WTC11 (cell line): Measurements from ENCODE around the gene TBC1D21. TPM values are rescaled to one million over a fixed set of nuclear protein-coding genes. Genes with fewer than 3 reads are reported as not detected.

Experiments used
- ATAC-seq: fragments of 200-7000 bp; cut with Tn5 transposase; 2 replicates; pipeline ENCODE4 v1.10.0; 2021; ENCODE audit warnings: mild to moderate bottlenecking, moderate library complexity
- CTCF ChIA-PET: fragments of 300-600 bp; sonication (Branson Sonifier 250); formaldehyde crosslinking; loops from one replicate; lab custom pipeline; 2021; ENCODE audit warnings: antibody characterized with exemption; lab: Charles Lee
- POLR2A ChIA-PET: fragments of 350-600 bp; sonication (Branson Sonifier 250); formaldehyde crosslinking; loops from one replicate; lab custom pipeline; 2021; ENCODE audit warnings: antibody characterized with exemption; lab: Charles Lee
- DNase-seq: peaks from one replicate; pipeline ENCODE4 v3.0.0; 2021; ENCODE audit warnings: low spot score
- H3K27ac Mint-ChIP-seq: 2 replicates; pipeline ENCODE4 v1.8.0; 2021; ENCODE audit warnings: mixed read lengths
- H3K27me3 Mint-ChIP-seq: 2 replicates; pipeline ENCODE4 v1.8.0; 2021; ENCODE audit warnings: low read depth, mild to moderate bottlenecking, moderate library complexity, mixed read lengths
- H3K36me3 Mint-ChIP-seq: 2 replicates; pipeline ENCODE4 v1.8.0; 2021; ENCODE audit warnings: mixed read lengths
- H3K4me1 Mint-ChIP-seq: 2 replicates; pipeline ENCODE4 v1.8.0; 2022; ENCODE audit warnings: mixed read lengths
- H3K4me3 Mint-ChIP-seq: 2 replicates; pipeline ENCODE4 v1.8.0; 2021; ENCODE audit warnings: mild to moderate bottlenecking, moderate library complexity, mixed read lengths
- H3K9me3 Mint-ChIP-seq: 2 replicates; pipeline ENCODE4 v1.8.0; 2021; ENCODE audit warnings: mixed read lengths
- ATF1 ChIP-seq: sonication (generic); formaldehyde crosslinking; IDR thresholded peaks from 2 replicates; pipeline ENCODE4 v1.8.1; 2023; ENCODE audit warnings: mild to moderate bottlenecking, moderate library complexity, missing genetic modification reagents
- EMX1 ChIP-seq: fragments of 250-450 bp; sonication (Bioruptor Pico); IDR thresholded peaks from 2 replicates; pipeline ENCODE4 v1.8.0; 2021; ENCODE audit warnings: mild to moderate bottlenecking
- ESRRA ChIP-seq: sonication (generic); formaldehyde crosslinking; IDR thresholded peaks from 2 replicates; pipeline ENCODE4 v1.8.1; 2022; ENCODE audit warnings: mild to moderate bottlenecking, missing genetic modification reagents, borderline replicate concordance
- FOXK1 ChIP-seq: sonication (generic); formaldehyde crosslinking; IDR thresholded peaks from 2 replicates; pipeline ENCODE4 v1.8.0; 2022; ENCODE audit warnings: mild to moderate bottlenecking, moderate library complexity, missing genetic modification reagents
- GABPB1 ChIP-seq: sonication (generic); formaldehyde crosslinking; IDR thresholded peaks from 2 replicates; pipeline ENCODE4 v1.8.1; 2023; ENCODE audit warnings: mild to moderate bottlenecking, missing genetic modification reagents
- MXD4 ChIP-seq: fragments of 250-450 bp; sonication (Bioruptor Pico); IDR thresholded peaks from 2 replicates; pipeline ENCODE4 v1.8.0; 2021; ENCODE audit warnings: mild to moderate bottlenecking, moderate library complexity, borderline replicate concordance
- NFE2L1 ChIP-seq: sonication (generic); formaldehyde crosslinking; IDR thresholded peaks from 2 replicates; pipeline ENCODE4 v1.8.1; 2023; ENCODE audit warnings: missing genetic modification reagents
- NR3C1 ChIP-seq: sonication (generic); formaldehyde crosslinking; conservative IDR thresholded peaks from 2 replicates; pipeline ENCODE4 v1.8.1; 2023; ENCODE audit warnings: low read depth, mild to moderate bottlenecking, missing genetic modification reagents
- TEAD4 ChIP-seq: sonication (generic); formaldehyde crosslinking; IDR thresholded peaks from 2 replicates; pipeline ENCODE4 v1.8.0; 2022; ENCODE audit warnings: mild to moderate bottlenecking, missing genetic modification reagents
- ZNF219 ChIP-seq: sonication (generic); formaldehyde crosslinking; IDR thresholded peaks from 2 replicates; pipeline ENCODE4 v1.8.0; 2023; ENCODE audit warnings: missing genetic modification reagents, mild to moderate bottlenecking, borderline replicate concordance
- ZNF317 ChIP-seq: sonication (generic); formaldehyde crosslinking; IDR thresholded peaks from 2 replicates; pipeline ENCODE4 v1.8.1; 2023; ENCODE audit warnings: low read depth, mild to moderate bottlenecking, moderate library complexity, missing genetic modification reagents, borderline replicate concordance
- ZNF423 ChIP-seq: fragments of 250-450 bp; sonication (Bioruptor Pico); IDR thresholded peaks from 2 replicates; pipeline ENCODE4 v2.1.2; 2022; ENCODE audit warnings: mild to moderate bottlenecking, moderate library complexity
- ZNF671 ChIP-seq: fragments of 250-450 bp; sonication (Bioruptor Pico); IDR thresholded peaks from 2 replicates; pipeline ENCODE4 v1.8.0; 2021; ENCODE audit warnings: mild to moderate bottlenecking
- total RNA-seq: library from RNA; stranded (reverse); gene quantifications from 3 replicates; pipeline ENCODE4 v1.2.3, GENCODE V29; 2021
- TF ChIP-seq, protein P1 (sequence below): sonication (generic); formaldehyde crosslinking; IDR thresholded peaks from 2 replicates; pipeline ENCODE4 v1.8.1; 2022; ENCODE audit warnings: missing genetic modification reagents, borderline replicate concordance
- TF ChIP-seq, protein P2 (sequence below): sonication (generic); formaldehyde crosslinking; IDR thresholded peaks from 2 replicates; pipeline ENCODE4 v1.8.1; 2023; ENCODE audit warnings: mild to moderate bottlenecking, missing genetic modification reagents, borderline replicate concordance
- TF ChIP-seq, protein P3 (sequence below): sonication (generic); formaldehyde crosslinking; conservative IDR thresholded peaks from 2 replicates; pipeline ENCODE4 v1.8.1; 2022; ENCODE audit warnings: mild to moderate bottlenecking, missing genetic modification reagents
- TF ChIP-seq, protein P4 (sequence below): sonication (generic); formaldehyde crosslinking; IDR thresholded peaks from 2 replicates; pipeline ENCODE4 v1.8.1; 2023; ENCODE audit warnings: mild to moderate bottlenecking, missing genetic modification reagents, moderate library complexity
- TF ChIP-seq, protein P5 (sequence below): sonication (generic); formaldehyde crosslinking; IDR thresholded peaks from 2 replicates; pipeline ENCODE4 v1.8.0; 2023; ENCODE audit warnings: missing genetic modification reagents, mild to moderate bottlenecking, borderline replicate concordance
- TF ChIP-seq, protein P6 (sequence below): sonication (generic); formaldehyde crosslinking; IDR thresholded peaks from 2 replicates; pipeline ENCODE4 v1.8.1; 2022; ENCODE audit warnings: low read depth, mild to moderate bottlenecking, moderate library complexity, missing genetic modification reagents, borderline replicate concordance
- TF ChIP-seq, protein P7 (sequence below): sonication (generic); formaldehyde crosslinking; IDR thresholded peaks from 2 replicates; pipeline ENCODE4 v1.8.1; 2023; ENCODE audit warnings: mild to moderate bottlenecking, missing genetic modification reagents

The TBC1D21 gene
- total RNA-seq, 1 experiment from 2014 or later, result not detected

DNA sequence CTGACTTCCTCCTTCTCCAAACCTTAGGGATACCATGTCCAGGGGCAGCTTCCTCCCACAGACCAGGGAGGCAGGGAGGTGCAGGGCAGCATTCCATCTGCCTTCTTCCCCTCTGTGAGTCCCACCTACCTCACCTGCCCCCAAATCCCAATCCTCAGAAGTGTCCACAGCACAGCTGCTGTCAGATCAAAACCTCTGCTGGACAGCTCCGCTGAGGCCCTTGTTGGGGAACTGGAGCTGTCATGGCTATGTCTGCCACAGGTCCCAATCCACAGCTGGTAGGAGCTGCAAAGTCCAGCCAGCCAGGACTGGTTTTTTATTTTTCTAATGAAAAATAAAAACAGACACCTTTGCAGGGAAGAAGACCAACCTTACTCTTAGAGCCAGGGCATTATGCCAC lies 40.7 kb upstream of the TBC1D21 start (continued):
- TF ChIP-seq, protein P1, sequence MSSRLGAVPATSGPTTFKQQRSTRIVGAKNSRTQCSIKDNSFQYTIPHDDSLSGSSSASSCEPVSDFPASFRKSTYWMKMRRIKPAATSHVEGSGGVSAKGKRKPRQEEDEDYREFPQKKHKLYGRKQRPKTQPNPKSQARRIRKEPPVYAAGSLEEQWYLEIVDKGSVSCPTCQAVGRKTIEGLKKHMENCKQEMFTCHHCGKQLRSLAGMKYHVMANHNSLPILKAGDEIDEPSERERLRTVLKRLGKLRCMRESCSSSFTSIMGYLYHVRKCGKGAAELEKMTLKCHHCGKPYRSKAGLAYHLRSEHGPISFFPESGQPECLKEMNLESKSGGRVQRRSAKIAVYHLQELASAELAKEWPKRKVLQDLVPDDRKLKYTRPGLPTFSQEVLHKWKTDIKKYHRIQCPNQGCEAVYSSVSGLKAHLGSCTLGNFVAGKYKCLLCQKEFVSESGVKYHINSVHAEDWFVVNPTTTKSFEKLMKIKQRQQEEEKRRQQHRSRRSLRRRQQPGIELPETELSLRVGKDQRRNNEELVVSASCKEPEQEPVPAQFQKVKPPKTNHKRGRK (CRISPR knock-in tag), result no peak
- no peak for TF ChIP-seq ZNF423 (CRISPR knock-in tag)
- no peak for TF ChIP-seq GABPB1 (CRISPR knock-in tag)
- TF ChIP-seq FOXK1 (CRISPR knock-in tag), result no peak
- TF ChIP-seq TEAD4, result no peak
- TF ChIP-seq ESRRA (CRISPR knock-in tag), result no peak
- TF ChIP-seq MXD4 (CRISPR knock-in tag), result no peak
- TF ChIP-seq, protein P2, sequence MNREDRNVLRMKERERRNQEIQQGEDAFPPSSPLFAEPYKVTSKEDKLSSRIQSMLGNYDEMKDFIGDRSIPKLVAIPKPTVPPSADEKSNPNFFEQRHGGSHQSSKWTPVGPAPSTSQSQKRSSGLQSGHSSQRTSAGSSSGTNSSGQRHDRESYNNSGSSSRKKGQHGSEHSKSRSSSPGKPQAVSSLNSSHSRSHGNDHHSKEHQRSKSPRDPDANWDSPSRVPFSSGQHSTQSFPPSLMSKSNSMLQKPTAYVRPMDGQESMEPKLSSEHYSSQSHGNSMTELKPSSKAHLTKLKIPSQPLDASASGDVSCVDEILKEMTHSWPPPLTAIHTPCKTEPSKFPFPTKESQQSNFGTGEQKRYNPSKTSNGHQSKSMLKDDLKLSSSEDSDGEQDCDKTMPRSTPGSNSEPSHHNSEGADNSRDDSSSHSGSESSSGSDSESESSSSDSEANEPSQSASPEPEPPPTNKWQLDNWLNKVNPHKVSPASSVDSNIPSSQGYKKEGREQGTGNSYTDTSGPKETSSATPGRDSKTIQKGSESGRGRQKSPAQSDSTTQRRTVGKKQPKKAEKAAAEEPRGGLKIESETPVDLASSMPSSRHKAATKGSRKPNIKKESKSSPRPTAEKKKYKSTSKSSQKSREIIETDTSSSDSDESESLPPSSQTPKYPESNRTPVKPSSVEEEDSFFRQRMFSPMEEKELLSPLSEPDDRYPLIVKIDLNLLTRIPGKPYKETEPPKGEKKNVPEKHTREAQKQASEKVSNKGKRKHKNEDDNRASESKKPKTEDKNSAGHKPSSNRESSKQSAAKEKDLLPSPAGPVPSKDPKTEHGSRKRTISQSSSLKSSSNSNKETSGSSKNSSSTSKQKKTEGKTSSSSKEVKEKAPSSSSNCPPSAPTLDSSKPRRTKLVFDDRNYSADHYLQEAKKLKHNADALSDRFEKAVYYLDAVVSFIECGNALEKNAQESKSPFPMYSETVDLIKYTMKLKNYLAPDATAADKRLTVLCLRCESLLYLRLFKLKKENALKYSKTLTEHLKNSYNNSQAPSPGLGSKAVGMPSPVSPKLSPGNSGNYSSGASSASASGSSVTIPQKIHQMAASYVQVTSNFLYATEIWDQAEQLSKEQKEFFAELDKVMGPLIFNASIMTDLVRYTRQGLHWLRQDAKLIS (CRISPR knock-in tag), result no peak
- TF ChIP-seq EMX1 (CRISPR knock-in tag), result no peak
- TF ChIP-seq, protein P3, sequence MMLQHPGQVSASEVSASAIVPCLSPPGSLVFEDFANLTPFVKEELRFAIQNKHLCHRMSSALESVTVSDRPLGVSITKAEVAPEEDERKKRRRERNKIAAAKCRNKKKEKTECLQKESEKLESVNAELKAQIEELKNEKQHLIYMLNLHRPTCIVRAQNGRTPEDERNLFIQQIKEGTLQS (CRISPR knock-in tag), result no peak
- TF ChIP-seq ATF1 (CRISPR knock-in tag), result no peak

DNA sequence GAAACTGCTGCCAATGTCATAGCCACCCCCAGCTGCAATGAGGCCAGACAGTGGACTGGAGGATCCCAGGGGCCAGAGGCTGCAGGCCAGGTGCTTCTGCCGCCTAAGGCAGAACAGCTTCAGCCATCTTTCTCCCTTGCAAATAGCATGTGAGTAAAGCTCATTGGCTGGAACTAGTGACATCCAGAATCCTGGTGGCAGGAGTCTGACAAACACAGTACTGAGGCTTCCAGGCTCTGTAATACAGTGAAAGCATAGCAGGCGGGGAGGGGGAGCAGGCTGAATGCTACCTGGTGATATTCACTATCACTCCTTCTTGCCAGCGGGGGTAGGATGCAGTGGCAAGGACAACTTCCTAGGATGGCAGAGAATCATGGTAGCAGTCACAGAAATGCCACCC lies 36.5 kb upstream of the TBC1D21 start:
- ChIA-PET POLR2A (no interaction called here), CTCF (interaction anchor here (1.0 to 2.7 kb wide), 3 partner anchors 30 to 132 kb away, joined by 4 to 16 read pairs (median 9); no protein-coding TSS in a partner anchor)
- Mint-ChIP-seq H3K4me3 (no peak overlapping the region), H3K36me3 (no peaks in the 10 kb centered on the region), H3K9me3 (no peaks in the 10 kb centered on the region), H3K4me1 (peaks cover 6% of the 10 kb centered on the region), H3K27me3 (peaks cover 7% of the 10 kb centered on the region; the same call in 1 of the 2 replicates), H3K27ac (no peak overlapping the region)
- no peak for DNase-seq
- no peak for ATAC-seq
- TF ChIP-seq, protein P4, sequence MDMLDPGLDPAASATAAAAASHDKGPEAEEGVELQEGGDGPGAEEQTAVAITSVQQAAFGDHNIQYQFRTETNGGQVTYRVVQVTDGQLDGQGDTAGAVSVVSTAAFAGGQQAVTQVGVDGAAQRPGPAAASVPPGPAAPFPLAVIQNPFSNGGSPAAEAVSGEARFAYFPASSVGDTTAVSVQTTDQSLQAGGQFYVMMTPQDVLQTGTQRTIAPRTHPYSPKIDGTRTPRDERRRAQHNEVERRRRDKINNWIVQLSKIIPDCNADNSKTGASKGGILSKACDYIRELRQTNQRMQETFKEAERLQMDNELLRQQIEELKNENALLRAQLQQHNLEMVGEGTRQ (CRISPR knock-in tag), result no peak
- TF ChIP-seq, protein P5, sequence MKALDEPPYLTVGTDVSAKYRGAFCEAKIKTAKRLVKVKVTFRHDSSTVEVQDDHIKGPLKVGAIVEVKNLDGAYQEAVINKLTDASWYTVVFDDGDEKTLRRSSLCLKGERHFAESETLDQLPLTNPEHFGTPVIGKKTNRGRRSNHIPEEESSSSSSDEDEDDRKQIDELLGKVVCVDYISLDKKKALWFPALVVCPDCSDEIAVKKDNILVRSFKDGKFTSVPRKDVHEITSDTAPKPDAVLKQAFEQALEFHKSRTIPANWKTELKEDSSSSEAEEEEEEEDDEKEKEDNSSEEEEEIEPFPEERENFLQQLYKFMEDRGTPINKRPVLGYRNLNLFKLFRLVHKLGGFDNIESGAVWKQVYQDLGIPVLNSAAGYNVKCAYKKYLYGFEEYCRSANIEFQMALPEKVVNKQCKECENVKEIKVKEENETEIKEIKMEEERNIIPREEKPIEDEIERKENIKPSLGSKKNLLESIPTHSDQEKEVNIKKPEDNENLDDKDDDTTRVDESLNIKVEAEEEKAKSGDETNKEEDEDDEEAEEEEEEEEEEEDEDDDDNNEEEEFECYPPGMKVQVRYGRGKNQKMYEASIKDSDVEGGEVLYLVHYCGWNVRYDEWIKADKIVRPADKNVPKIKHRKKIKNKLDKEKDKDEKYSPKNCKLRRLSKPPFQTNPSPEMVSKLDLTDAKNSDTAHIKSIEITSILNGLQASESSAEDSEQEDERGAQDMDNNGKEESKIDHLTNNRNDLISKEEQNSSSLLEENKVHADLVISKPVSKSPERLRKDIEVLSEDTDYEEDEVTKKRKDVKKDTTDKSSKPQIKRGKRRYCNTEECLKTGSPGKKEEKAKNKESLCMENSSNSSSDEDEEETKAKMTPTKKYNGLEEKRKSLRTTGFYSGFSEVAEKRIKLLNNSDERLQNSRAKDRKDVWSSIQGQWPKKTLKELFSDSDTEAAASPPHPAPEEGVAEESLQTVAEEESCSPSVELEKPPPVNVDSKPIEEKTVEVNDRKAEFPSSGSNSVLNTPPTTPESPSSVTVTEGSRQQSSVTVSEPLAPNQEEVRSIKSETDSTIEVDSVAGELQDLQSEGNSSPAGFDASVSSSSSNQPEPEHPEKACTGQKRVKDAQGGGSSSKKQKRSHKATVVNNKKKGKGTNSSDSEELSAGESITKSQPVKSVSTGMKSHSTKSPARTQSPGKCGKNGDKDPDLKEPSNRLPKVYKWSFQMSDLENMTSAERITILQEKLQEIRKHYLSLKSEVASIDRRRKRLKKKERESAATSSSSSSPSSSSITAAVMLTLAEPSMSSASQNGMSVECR (CRISPR knock-in tag), result no peak
- TF ChIP-seq ATF1 (CRISPR knock-in tag) (no peak), ZNF317 (CRISPR knock-in tag) (no peak), NFE2L1 (no peak), ZNF671 (CRISPR knock-in tag) (no peak), NR3C1 (CRISPR knock-in tag) (no peak), ZNF219 (CRISPR knock-in tag) (no peak)
- TF ChIP-seq, protein P1 (CRISPR knock-in tag), result no peak
- TF ChIP-seq, protein P6, sequence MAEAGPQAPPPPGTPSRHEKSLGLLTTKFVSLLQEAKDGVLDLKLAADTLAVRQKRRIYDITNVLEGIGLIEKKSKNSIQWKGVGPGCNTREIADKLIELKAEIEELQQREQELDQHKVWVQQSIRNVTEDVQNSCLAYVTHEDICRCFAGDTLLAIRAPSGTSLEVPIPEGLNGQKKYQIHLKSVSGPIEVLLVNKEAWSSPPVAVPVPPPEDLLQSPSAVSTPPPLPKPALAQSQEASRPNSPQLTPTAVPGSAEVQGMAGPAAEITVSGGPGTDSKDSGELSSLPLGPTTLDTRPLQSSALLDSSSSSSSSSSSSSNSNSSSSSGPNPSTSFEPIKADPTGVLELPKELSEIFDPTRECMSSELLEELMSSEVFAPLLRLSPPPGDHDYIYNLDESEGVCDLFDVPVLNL (CRISPR knock-in tag), result no peak
- TF ChIP-seq, protein P7, sequence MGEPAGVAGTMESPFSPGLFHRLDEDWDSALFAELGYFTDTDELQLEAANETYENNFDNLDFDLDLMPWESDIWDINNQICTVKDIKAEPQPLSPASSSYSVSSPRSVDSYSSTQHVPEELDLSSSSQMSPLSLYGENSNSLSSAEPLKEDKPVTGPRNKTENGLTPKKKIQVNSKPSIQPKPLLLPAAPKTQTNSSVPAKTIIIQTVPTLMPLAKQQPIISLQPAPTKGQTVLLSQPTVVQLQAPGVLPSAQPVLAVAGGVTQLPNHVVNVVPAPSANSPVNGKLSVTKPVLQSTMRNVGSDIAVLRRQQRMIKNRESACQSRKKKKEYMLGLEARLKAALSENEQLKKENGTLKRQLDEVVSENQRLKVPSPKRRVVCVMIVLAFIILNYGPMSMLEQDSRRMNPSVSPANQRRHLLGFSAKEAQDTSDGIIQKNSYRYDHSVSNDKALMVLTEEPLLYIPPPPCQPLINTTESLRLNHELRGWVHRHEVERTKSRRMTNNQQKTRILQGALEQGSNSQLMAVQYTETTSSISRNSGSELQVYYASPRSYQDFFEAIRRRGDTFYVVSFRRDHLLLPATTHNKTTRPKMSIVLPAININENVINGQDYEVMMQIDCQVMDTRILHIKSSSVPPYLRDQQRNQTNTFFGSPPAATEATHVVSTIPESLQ (CRISPR knock-in tag), result no peak
